Adrenal gland (tissue), 12 donors: ENCODE measurements around the gene SLC34A3. TPM values are rescaled to one million over a fixed set of nuclear protein-coding genes. Genes with fewer than 3 reads are reported as not detected.

ENCODE experiments used
- DNase-seq, 7 donors: peaks; one replicate each; pipeline ENCODE4 v3.0.0-alpha.2; 2019 to 2020
- H3K27ac ChIP-seq, 5 donors: fragments of 200-600 bp; sonication (generic) in 4 of 5; 1 replicate in 3 of 5; 2 replicates in 2 of 5; pipeline versions ENCODE4 v1.5.1 to v1.8.0; 2016 to 2020; ENCODE audit warnings: mild to moderate bottlenecking in 1 of 5
- H3K27me3 ChIP-seq: fragments of 200-600 bp; 2 replicates; pipeline ENCODE4 v1.8.0; 2021
- H3K36me3 ChIP-seq, 2 donors: fragments of 200-600 bp; replicated peaks in 1 of 2; 1 replicate in 1 of 2; 2 replicates in 1 of 2; pipeline versions ENCODE4 v1.5.1 to v1.8.0; 2018 to 2022
- H3K4me1 ChIP-seq, 2 donors: fragments of 200-600 bp; replicated peaks in 1 of 2; 1 replicate in 1 of 2; 2 replicates in 1 of 2; pipeline versions ENCODE4 v1.5.1 to v1.8.0; 2018 to 2021
- H3K4me3 ChIP-seq, 4 donors: fragments of 200-600 bp; sonication (generic) in 3 of 4; one replicate each; pipeline ENCODE4 v1.5.1; 2016 to 2018
- H3K9me3 ChIP-seq, 3 donors: fragments of 200-600 bp; sonication (generic) in 1 of 3; replicated peaks in 1 of 3; 1 replicate in 2 of 3; 2 replicates in 1 of 3; pipeline versions ENCODE4 v1.5.1 to v1.8.0; 2016 to 2021
- CTCF ChIP-seq, 6 experiments: fragments of 450-650 bp in 4 of 6; fragments of 200-600 bp in 2 of 6; sonication (generic) in 1 of 6; IDR thresholded peaks; 1 replicate in 5 of 6; 2 replicates in 1 of 6; pipeline versions ENCODE4 v1.5.1 to v1.8.0; 2016 to 2021; ENCODE audit warnings: antibody characterized with exemption in 6 of 6, mild to moderate bottlenecking in 2 of 6, moderate library complexity in 1 of 6
- POLR2A ChIP-seq, 2 donors: fragments of 450-650 bp; IDR thresholded peaks; one replicate each; pipeline ENCODE4 v1.6.1; 2017; ENCODE audit warnings: antibody characterized with exemption in 2 of 2, mild to moderate bottlenecking in 2 of 2, moderate library complexity in 1 of 2
- WGBS, 4 donors: extraction: QIAGEN DNeasy Blood & Tissue Kit in 2 of 4; methylation state at CpG; one replicate each; pipeline versions ENCODE4 v1.1.5 to v1.1.7; 2013 to 2017; 5-methylcytosine and 5-hydroxymethylcytosine counted together
- intact Hi-C, 2 donors: fragments of 100-400 bp; cut with DNase I; formaldehyde crosslinking; loops; one replicate each; pipeline versions ENCODE4 v1.14.1 to v1.15.0; 2022 to 2023
- polyA plus RNA-seq, 3 donors: library from polyadenylated mRNA; stranded (reverse); fragments of 200-250 nt in 2 of 3; fragments of 350-450 nt in 1 of 3; fragmentation: Illumina TruSeq in 1 of 3; extraction: RNeasy Lipid Tissue Mini Kit (QIAGEN cat#74804) in 1 of 3; gene quantifications; one replicate each; pipeline ENCODE4 v1.2.3, GENCODE V29; 2013 to 2014
- total RNA-seq, 9 donors: library from RNA; depleted of rRNA in 4 of 9; stranded (reverse); fragments of >200 nt in 4 of 9; fragments of 120-200 nt in 1 of 9; fragmentation: NEBNext Ultra II Directional in 1 of 9; extraction: Animal tissue kit (Norgen Biotek cat#: 25700) in 1 of 9; gene quantifications; one replicate each; pipeline versions ENCODE4 v1.1.0 to v1.2.4, GENCODE V29; 2013 to 2023
- donor health status: healthy with polysubstance abuse.
- donor health status: Bipolar disorder and iron deficiency.
- donor health status: DM: yes; HTN: yes; CAD: no.
- donor health status: DM: no; HTN: no; CAD: no.
- donor health status: DM: no; HTN: no; CAD: no.
- donor health status: DM: yes; HTN: yes; CAD: no.

SLC34A3 gene
- total and polyA plus RNA-seq, 12 donors: not detected

- H3K4me3 ChIP-seq: no peak overlapping the region
- H3K27ac ChIP-seq: no peak overlapping the region
- H3K27me3 ChIP-seq: no peaks in the 10 kb centered on the region
- no peak for TF ChIP-seq POLR2A (IDR thresholded peaks at IDR 0.05)
- TF ChIP-seq CTCF (IDR thresholded peaks at IDR 0.05): no peak
- peaks cover 4 to 23% of the 10 kb centered on the region in 2 donors for H3K4me1 ChIP-seq
- 92 to 96% (median 94%) methylated on average over 8 to 39 of the region's 39 CpGs for WGBS, 4 donors
- DNase-seq: peak in 1 of 7 donors; percentile 16
- intact Hi-C loops: no loop called here
- H3K36me3 ChIP-seq: peaks cover 0 to 21% of the 10 kb centered on the region in 2 donors
- no peaks in the 10 kb centered on the region for H3K9me3 ChIP-seq
Measured at GRCh38 chr9:137272241-137273094, 41.8 kb downstream of the SLC34A3 start.

- Histone ChIP-seq H3K4me3 (no peak overlapping the region), H3K27me3 (no peaks in the 10 kb centered on the region), H3K9me3 (no peaks in the 10 kb centered on the region), H3K4me1 (peaks cover 4 to 23% of the 10 kb centered on the region in 2 donors), H3K27ac (no peak overlapping the region), H3K36me3 (peaks cover 0 to 21% of the 10 kb centered on the region in 2 donors)
- WGBS, 4 donors: 80 to 88% (median 83%) methylated on average over 4 to 13 of the region's 13 CpGs
- no peak for DNase-seq
- intact Hi-C loops: no loop called here
- no peak for TF ChIP-seq CTCF (IDR thresholded peaks at IDR 0.05)
- TF ChIP-seq POLR2A (IDR thresholded peaks at IDR 0.05): no peak
Measured at GRCh38 chr9:137273095-137273490, 42.4 kb downstream of the SLC34A3 start.

GRCh38 chr9:137273611-137274320, 43.1 kb downstream of the SLC34A3 start:
- peak in 1 of 7 donors; percentile 19 for DNase-seq
- 68 to 87% (median 75%) methylated on average over 8 to 15 of the region's 15 CpGs for WGBS, 4 donors
- intact Hi-C loops: no loop called here
- Histone ChIP-seq H3K36me3 (peaks cover 0 to 21% of the 10 kb centered on the region in 2 donors), H3K9me3 (no peaks in the 10 kb centered on the region), H3K27me3 (peaks cover 4% of the 10 kb centered on the region), H3K27ac (no peak overlapping the region), H3K4me3 (no peak overlapping the region), H3K4me1 (peaks cover 4 to 18% of the 10 kb centered on the region in 2 donors)
- TF ChIP-seq CTCF (IDR thresholded peaks at IDR 0.05) (no peak), POLR2A (IDR thresholded peaks at IDR 0.05) (no peak)

GRCh38 chr9:137275203-137275587, 44.5 kb downstream of the SLC34A3 start:
- Histone ChIP-seq H3K9me3 (no peaks in the 10 kb centered on the region), H3K36me3 (peaks cover 0 to 21% of the 10 kb centered on the region in 2 donors), H3K27me3 (peaks cover 9% of the 10 kb centered on the region), H3K4me1 (peaks cover 0 to 7% of the 10 kb centered on the region in 2 donors), H3K4me3 (no peak overlapping the region), H3K27ac (no peak overlapping the region)
- DNase-seq: peak in 1 of 7 donors; percentile 12
- no peak for TF ChIP-seq CTCF (IDR thresholded peaks at IDR 0.05)
- TF ChIP-seq POLR2A (IDR thresholded peaks at IDR 0.05): no peak
- intact Hi-C loops: no loop called here
- 84 to 88% (median 85%) methylated on average over 10 of the region's 10 CpGs for WGBS, 4 donors
